Endothelial cell (in vitro differentiated cells): ENCODE data around the gene P3R3URF. TPM values are rescaled to one million over a fixed set of nuclear protein-coding genes. Genes with fewer than 3 reads are reported as not detected.

ENCODE experiments used
- DNase-seq: peaks from one replicate; pipeline ENCODE4 v3.0.0; 2021; ENCODE audit warnings: low spot score
- H3K27ac Mint-ChIP-seq: one replicate; pipeline ENCODE4 v1.8.0; 2021; ENCODE audit warnings: mixed read lengths, inconsistent platforms; ENCODE audit not compliant: unreplicated experiment
- H3K27me3 Mint-ChIP-seq: one replicate; pipeline ENCODE4 v1.8.0; 2021; ENCODE audit warnings: mild to moderate bottlenecking, moderate library complexity, mixed read lengths, inconsistent platforms; ENCODE audit not compliant: unreplicated experiment
- H3K36me3 Mint-ChIP-seq: one replicate; pipeline ENCODE4 v1.8.0; 2021; ENCODE audit warnings: mild to moderate bottlenecking, low read depth, mixed read lengths, inconsistent platforms; ENCODE audit not compliant: unreplicated experiment
- H3K4me1 Mint-ChIP-seq: one replicate; pipeline ENCODE4 v1.8.0; 2021; ENCODE audit warnings: mild to moderate bottlenecking, mixed read lengths, inconsistent platforms; ENCODE audit not compliant: unreplicated experiment
- H3K4me3 Mint-ChIP-seq: one replicate; pipeline ENCODE4 v1.8.0; 2021; ENCODE audit warnings: mild to moderate bottlenecking, mixed read lengths, inconsistent platforms; ENCODE audit not compliant: unreplicated experiment
- H3K9me3 Mint-ChIP-seq: one replicate; pipeline ENCODE4 v1.8.0; 2021; ENCODE audit warnings: mixed read lengths, inconsistent platforms; ENCODE audit not compliant: unreplicated experiment
- CTCF ChIP-seq: fragments of 200-600 bp; sonication (generic); IDR thresholded peaks from one replicate; pipeline ENCODE4 v1.5.0; 2021; ENCODE audit warnings: antibody characterized with exemption; ENCODE audit not compliant: unreplicated experiment
- total RNA-seq: library from RNA; stranded (reverse); fragmentation: NEBNext Ultra II Directional; extraction: Animal tissue kit (Norgen Biotek cat#: 25700); gene quantifications from one replicate; pipeline ENCODE4 v1.2.1, GENCODE V29; 2021; ENCODE audit not compliant: unreplicated experiment

Gene P3R3URF
- total RNA-seq, 1 donor from 2014 or later, result not detected

GRCh38 chr1:46220808-46221207 is 44.5 kb upstream of the P3R3URF start:
- H3K27ac Mint-ChIP-seq, result no peak overlapping the region
- no peaks in the 10 kb centered on the region for H3K36me3 Mint-ChIP-seq
- peaks cover 17% of the 10 kb centered on the region for H3K4me1 Mint-ChIP-seq
- DNase-seq, result no peak
- H3K4me3 Mint-ChIP-seq, result no peak overlapping the region
- H3K9me3 Mint-ChIP-seq, result no peaks in the 10 kb centered on the region
- peaks cover 10% of the 10 kb centered on the region for H3K27me3 Mint-ChIP-seq
- TF ChIP-seq CTCF, result no peak

- Mint-ChIP-seq H3K4me1 (peaks cover 17% of the 10 kb centered on the region), H3K4me3 (no peak overlapping the region), H3K9me3 (no peaks in the 10 kb centered on the region), H3K36me3 (no peaks in the 10 kb centered on the region), H3K27me3 (peaks cover 10% of the 10 kb centered on the region), H3K27ac (no peak overlapping the region)
- no peak for TF ChIP-seq CTCF
- no peak for DNase-seq
Measured at GRCh38 chr1:46219551-46220520, 43.5 kb upstream of the P3R3URF start.

- TF ChIP-seq CTCF, result no peak
- Mint-ChIP-seq H3K27ac (no peak overlapping the region), H3K4me1 (peaks cover 12% of the 10 kb centered on the region), H3K36me3 (no peaks in the 10 kb centered on the region), H3K27me3 (peaks cover 7% of the 10 kb centered on the region), H3K4me3 (no peak overlapping the region), H3K9me3 (no peaks in the 10 kb centered on the region)
- no peak for DNase-seq
Measured at GRCh38 chr1:46218443-46218842, 42.2 kb upstream of the P3R3URF start.

GRCh38 chr1:46215504-46215903 is 39.2 kb upstream of the P3R3URF start:
- no peaks in the 10 kb centered on the region for H3K36me3 Mint-ChIP-seq
- H3K9me3 Mint-ChIP-seq, result no peaks in the 10 kb centered on the region
- no peak overlapping the region for H3K4me3 Mint-ChIP-seq
- no peak for TF ChIP-seq CTCF
- H3K27ac Mint-ChIP-seq, result no peak overlapping the region
- peaks cover 5% of the 10 kb centered on the region for H3K27me3 Mint-ChIP-seq
- no peaks in the 10 kb centered on the region for H3K4me1 Mint-ChIP-seq
- no peak for DNase-seq

GRCh38 chr1:46211051-46211450 is 34.8 kb upstream of the P3R3URF start:
- no peaks in the 10 kb centered on the region for H3K9me3 Mint-ChIP-seq
- H3K4me3 Mint-ChIP-seq, result no peak overlapping the region
- no peaks in the 10 kb centered on the region for H3K36me3 Mint-ChIP-seq
- no peak for TF ChIP-seq CTCF
- DNase-seq, result no peak
- peaks cover 3% of the 10 kb centered on the region for H3K27me3 Mint-ChIP-seq
- no peak overlapping the region for H3K27ac Mint-ChIP-seq
- H3K4me1 Mint-ChIP-seq, result no peaks in the 10 kb centered on the region
